Tibial nerve (tissue), 4 donors: Measurements from ENCODE around the gene AMELX. TPM values are rescaled to one million over a fixed set of nuclear protein-coding genes. Genes with fewer than 3 reads are reported as not detected.

Experiments used
- DNase-seq, 2 donors: peaks; one replicate each; pipeline ENCODE4 v3.0.0-alpha.2; 2019; ENCODE audit warnings: low spot score in 2 of 2
- H3K27ac ChIP-seq, 4 donors: fragments of 200-600 bp; sonication (generic) in 3 of 4; one replicate each; pipeline ENCODE4 v1.5.1; 2017 to 2019; ENCODE audit warnings: mild to moderate bottlenecking in 1 of 4
- H3K27me3 ChIP-seq, 2 donors: fragments of 200-600 bp; sonication (generic) in 1 of 2; one replicate each; pipeline versions ENCODE4 v1.5.1 to v1.6.0; 2017 to 2019
- H3K36me3 ChIP-seq, 3 donors: fragments of 200-600 bp; sonication (generic); one replicate each; pipeline ENCODE4 v1.5.1; 2018 to 2019
- H3K4me1 ChIP-seq, 4 donors: fragments of 200-600 bp; sonication (generic) in 3 of 4; one replicate each; pipeline ENCODE4 v1.5.1; 2017 to 2019
- H3K4me3 ChIP-seq, 4 donors: fragments of 200-600 bp; sonication (generic) in 3 of 4; one replicate each; pipeline ENCODE4 v1.5.1; 2017 to 2019; ENCODE audit warnings: mild to moderate bottlenecking in 1 of 4, moderate library complexity in 1 of 4
- H3K9me3 ChIP-seq, 4 donors: fragments of 200-600 bp; sonication (generic) in 3 of 4; one replicate each; pipeline ENCODE4 v1.5.1; 2017 to 2019
- CTCF ChIP-seq, 5 experiments: fragments of 200-600 bp in 3 of 5; fragments of 450-650 bp in 2 of 5; sonication (generic) in 3 of 5; IDR thresholded peaks; one replicate each; pipeline ENCODE4 v1.5.1; 2016 to 2019; ENCODE audit warnings: antibody characterized with exemption in 5 of 5, mild to moderate bottlenecking in 3 of 5, moderate library complexity in 2 of 5
- EP300 ChIP-seq, 2 donors: sonication (generic); formaldehyde crosslinking; IDR thresholded peaks; one replicate each; pipeline ENCODE4 v1.6.1; 2017; ENCODE audit warnings: antibody characterized with exemption in 2 of 2, mild to moderate bottlenecking in 1 of 2
- POLR2A ChIP-seq, 2 donors: fragments of 450-650 bp; IDR thresholded peaks; one replicate each; pipeline ENCODE4 v1.6.1; 2017; ENCODE audit warnings: antibody characterized with exemption in 2 of 2, mild to moderate bottlenecking in 2 of 2, moderate library complexity in 2 of 2
- WGBS, 2 donors: methylation state at CpG; one replicate each; pipeline ENCODE4 v1.1.5; 2018; 5-methylcytosine and 5-hydroxymethylcytosine counted together
- total RNA-seq, 4 donors: library from RNA; depleted of rRNA; stranded (reverse); fragments of >200 nt; gene quantifications; one replicate each; pipeline ENCODE4 v1.1.0, GENCODE V29; 2016

AMELX gene
- total RNA-seq, 4 donors from 2014 or later, result not detected

- no peaks in the 10 kb centered on the region for H3K36me3 ChIP-seq
- H3K27me3 ChIP-seq, result no peaks in the 10 kb centered on the region
- no peak for TF ChIP-seq CTCF (IDR thresholded peaks at IDR 0.05)
- TF ChIP-seq EP300 (IDR thresholded peaks at IDR 0.05), result no peak
- no peak for TF ChIP-seq POLR2A (IDR thresholded peaks at IDR 0.05)
- no peaks in the 10 kb centered on the region for H3K4me1 ChIP-seq
- H3K9me3 ChIP-seq, result no peaks in the 10 kb centered on the region
- no peak overlapping the region for H3K27ac ChIP-seq
- no peak overlapping the region for H3K4me3 ChIP-seq
- 50% methylated on average over 7 of the region's 7 CpGs for whole genome bisulfite sequencing, 2 donors
- no peak for DNase-seq
These were observed 18.5 kb downstream of the AMELX start for GRCh38 chrX:11311706-11312105.

GRCh38 chrX:11319806-11320520 is 26.8 kb downstream of the AMELX start:
- H3K36me3 ChIP-seq, result no peaks in the 10 kb centered on the region
- no peak overlapping the region for H3K27ac ChIP-seq
- no peak overlapping the region for H3K4me3 ChIP-seq

GRCh38 chrX:11321986-11322385 is 28.8 kb downstream of the AMELX start:
- H3K4me3 ChIP-seq, result no peak overlapping the region
- TF ChIP-seq POLR2A (IDR thresholded peaks at IDR 0.05), result no peak
- TF ChIP-seq CTCF (IDR thresholded peaks at IDR 0.05), result no peak
- peak in 1 of 2 donors; percentile 35 for TF ChIP-seq EP300 (IDR thresholded peaks at IDR 0.05)
- no peaks in the 10 kb centered on the region for H3K36me3 ChIP-seq
- H3K4me1 ChIP-seq, result no peaks in the 10 kb centered on the region
- peak in 1 of 2 donors; percentile 5 for DNase-seq
- H3K9me3 ChIP-seq, result peaks cover 0 to 9% (median 0%) of the 10 kb centered on the region in 4 donors
- no peaks in the 10 kb centered on the region for H3K27me3 ChIP-seq
- 65 to 73% methylated on average over 2 of the region's 2 CpGs for WGBS, 2 donors
- H3K27ac ChIP-seq, result no peak overlapping the region

More at GRCh38 chrX:11319806-11320520, 26.8 kb downstream of the AMELX start:
- TF ChIP-seq CTCF (IDR thresholded peaks at IDR 0.05) (no peak), EP300 (IDR thresholded peaks at IDR 0.05) (no peak), POLR2A (IDR thresholded peaks at IDR 0.05) (no peak)
- H3K4me1 ChIP-seq, result no peaks in the 10 kb centered on the region
- WGBS, 2 donors, result 72 to 76% methylated on average over 7 of the region's 7 CpGs
- H3K9me3 ChIP-seq, result peaks cover 0 to 9% (median 0%) of the 10 kb centered on the region in 4 donors
- no peak for DNase-seq
- no peaks in the 10 kb centered on the region for H3K27me3 ChIP-seq

GRCh38 chrX:11328134-11328533 is 34.9 kb downstream of the AMELX start:
- no peak for TF ChIP-seq EP300 (IDR thresholded peaks at IDR 0.05)
- no peak overlapping the region for H3K4me3 ChIP-seq
- no peaks in the 10 kb centered on the region for H3K4me1 ChIP-seq
- no peaks in the 10 kb centered on the region for H3K27me3 ChIP-seq
- no peak overlapping the region for H3K27ac ChIP-seq
- no peak for DNase-seq
- H3K36me3 ChIP-seq, result no peaks in the 10 kb centered on the region
- 69 to 91% methylated on average over 3 of the region's 3 CpGs for WGBS, 2 donors
- H3K9me3 ChIP-seq, result peaks cover 0 to 9% (median 0%) of the 10 kb centered on the region in 4 donors

- WGBS, 2 donors, result 50 to 72% methylated on average over 5 of the region's 5 CpGs
- Histone ChIP-seq H3K4me1 (no peaks in the 10 kb centered on the region), H3K27ac (no peak overlapping the region), H3K36me3 (no peaks in the 10 kb centered on the region), H3K9me3 (peaks cover 0 to 6% (median 0%) of the 10 kb centered on the region in 4 donors), H3K4me3 (no peak overlapping the region), H3K27me3 (no peaks in the 10 kb centered on the region)
- no peak for DNase-seq
- TF ChIP-seq EP300 (IDR thresholded peaks at IDR 0.05) (no peak), CTCF (IDR thresholded peaks at IDR 0.05) (no peak), POLR2A (IDR thresholded peaks at IDR 0.05) (no peak)
These were observed 35.8 kb downstream of the AMELX start for GRCh38 chrX:11329021-11329420.
